ENCODE measurements around the gene CORO1C. TPM values are rescaled to one million over a fixed set of nuclear protein-coding genes. Genes with fewer than 3 reads are reported as not detected.

The CORO1C gene
- total RNA-seq, 1 donor from 2014 or later: 307 TPM

GRCh38 chr12:108689314-108690190 is 41.8 kb downstream of the CORO1C start:
- intact Hi-C loops (cut with DNase I): no loop called here
- peak; percentile 10 for TF ChIP-seq CTCF (IDR thresholded peaks at IDR 0.05)
- Histone ChIP-seq H3K4me3 (peak overlapping the region; percentile 13), H3K36me3 (no peaks in the 10 kb centered on the region), H3K27me3 (ENCODE audit: low read depth) (no peaks in the 10 kb centered on the region), H3K27ac (peak overlapping the region; percentile 86), H3K4me1 (peaks cover 81% of the 10 kb centered on the region), H3K9me3 (no peaks in the 10 kb centered on the region)
- ATAC-seq (peak; percentile 4 to 30), DNase-seq (peak; percentile 50)

GRCh38 chr12:108686780-108687179 is 44.5 kb downstream of the CORO1C start:
- Histone ChIP-seq H3K4me3 (no peak overlapping the region), H3K27me3 (ENCODE audit: low read depth) (no peaks in the 10 kb centered on the region), H3K36me3 (no peaks in the 10 kb centered on the region), H3K27ac (peak overlapping the region; percentile 50), H3K4me1 (peaks cover 71% of the 10 kb centered on the region), H3K9me3 (no peaks in the 10 kb centered on the region)
- DNase-seq (no peak), ATAC-seq (peak; percentile 12 to 35)
- no peak for TF ChIP-seq CTCF (IDR thresholded peaks at IDR 0.05)
- intact Hi-C loops (cut with DNase I): no loop called here

GRCh38 chr12:108685469-108686260 is 45.7 kb downstream of the CORO1C start:
- ATAC-seq (no peak), DNase-seq (no peak)
- Histone ChIP-seq H3K27me3 (ENCODE audit: low read depth) (no peaks in the 10 kb centered on the region), H3K4me1 (peaks cover 60% of the 10 kb centered on the region), H3K36me3 (no peaks in the 10 kb centered on the region), H3K4me3 (no peak overlapping the region), H3K27ac (peak overlapping the region; percentile 50), H3K9me3 (no peaks in the 10 kb centered on the region)
- intact Hi-C loops (cut with DNase I): no loop called here
- TF ChIP-seq CTCF (IDR thresholded peaks at IDR 0.05): no peak

- H3K36me3 ChIP-seq: no peaks in the 10 kb centered on the region
- TF ChIP-seq CTCF (IDR thresholded peaks at IDR 0.05): no peak
- no peak overlapping the region for H3K4me3 ChIP-seq
- DNase-seq (no peak), ATAC-seq (no peak)
- H3K27me3 ChIP-seq (ENCODE audit: low read depth): no peaks in the 10 kb centered on the region
- intact Hi-C loops (cut with DNase I): no loop called here
- H3K9me3 ChIP-seq: no peaks in the 10 kb centered on the region
- H3K27ac ChIP-seq: no peak overlapping the region
- H3K4me1 ChIP-seq: peaks cover 44% of the 10 kb centered on the region
Measured at GRCh38 chr12:108683906-108684556, 47.3 kb downstream of the CORO1C start.

GRCh38 chr12:108681317-108681716 is 50.0 kb downstream of the CORO1C start:
- Histone ChIP-seq H3K36me3 (peaks cover 19% of the 10 kb centered on the region), H3K4me3 (no peak overlapping the region), H3K27me3 (ENCODE audit: low read depth) (no peaks in the 10 kb centered on the region), H3K4me1 (peaks cover 25% of the 10 kb centered on the region), H3K27ac (no peak overlapping the region), H3K9me3 (no peaks in the 10 kb centered on the region)
- intact Hi-C loops (cut with DNase I): no loop called here
- TF ChIP-seq CTCF (IDR thresholded peaks at IDR 0.05): no peak
- DNase-seq: no peak
- ATAC-seq: no peak

All from lower lobe of right lung (tissue), 2 donors.